Erythroblast (primary cell): ENCODE data around the gene MAK.

Experiments used
- GATA1 ChIP-seq: IDR thresholded peaks from 2 replicates; pipeline ENCODE4 v1.6.1; 2011; ENCODE audit warnings: low read depth, mild to moderate bottlenecking, control low read depth, low read length, moderate library complexity
- POLR2A ChIP-seq: IDR thresholded peaks from 2 replicates; pipeline ENCODE4 v1.6.1; 2011; ENCODE audit warnings: mild to moderate bottlenecking, low read length

DNA sequence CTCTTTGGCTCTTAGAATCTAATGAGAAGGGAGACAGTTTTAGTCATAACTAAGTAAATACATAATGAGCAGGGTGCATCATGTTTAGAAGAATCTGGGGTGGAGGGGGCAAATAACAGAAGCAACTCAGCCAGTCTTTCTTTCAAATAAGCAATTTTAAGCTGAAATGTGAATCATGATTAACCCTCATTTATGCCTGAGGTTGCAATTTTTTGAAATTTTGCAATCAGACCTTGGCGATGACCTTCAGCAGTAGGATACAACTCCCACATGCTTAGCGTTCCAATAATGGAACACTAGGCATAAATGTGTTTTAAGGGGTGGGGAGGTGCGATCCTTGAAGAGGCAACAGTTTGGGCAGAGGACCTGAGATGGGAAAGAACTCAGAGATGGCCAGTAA, 60.1 kb downstream of the MAK start:
- TF ChIP-seq POLR2A (no peak), GATA1 (no peak)
